Astrocyte of the cerebellum (primary cell): ENCODE results near the gene CEP131.

ENCODE experiments used
- DNase-seq: peaks from one replicate; pipeline ENCODE4 v3.0.0-alpha.2; 2011; ENCODE audit warnings: low read depth
- H3K4me3 ChIP-seq: 2 replicates; pipeline ENCODE4 v1.5.1; 2011; ENCODE audit warnings: mild to moderate bottlenecking, low read depth, low read length, moderate library complexity
- CTCF ChIP-seq: IDR thresholded peaks from 2 replicates; pipeline ENCODE4 v1.5.1; 2012; ENCODE audit warnings: low read length, low read depth, moderate library complexity, mild to moderate bottlenecking; ENCODE audit errors: missing control alignments
- in situ Hi-C: cut with HindIII; loops from 2 replicates; pipeline ENCODE4 v1.10.0; 2017; ENCODE audit warnings: low sequenced_read_pairs

CEP131 gene

GRCh38 chr17:81200695-81201580 lies 21.8 kb downstream of the CEP131 start:
- DNase-seq, result peak; percentile 41
- in situ Hi-C loops, result no loop called here
- H3K4me3 ChIP-seq, result no peak overlapping the region
- peak; percentile 69 for TF ChIP-seq CTCF

GRCh38 chr17:81200201-81200600 lies 22.6 kb downstream of the CEP131 start:
- in situ Hi-C loops, result no loop called here

GRCh38 chr17:81199482-81199830 lies 23.3 kb downstream of the CEP131 start:
- in situ Hi-C loops, result no loop called here
- DNase-seq, result no peak
- H3K4me3 ChIP-seq, result no peak overlapping the region
- no peak for TF ChIP-seq CTCF

More at GRCh38 chr17:81200201-81200600, 22.6 kb downstream of the CEP131 start:
- no peak overlapping the region for H3K4me3 ChIP-seq
- no peak for DNase-seq
- TF ChIP-seq CTCF, result no peak

- TF ChIP-seq CTCF, result no peak
- DNase-seq, result no peak
- in situ Hi-C loops, result no loop called here
- no peak overlapping the region for H3K4me3 ChIP-seq
These were observed 23.8 kb downstream of the CEP131 start for GRCh38 chr17:81198826-81199481.

- H3K4me3 ChIP-seq, result no peak overlapping the region
- no peak for TF ChIP-seq CTCF
- no peak for DNase-seq
- in situ Hi-C loops, result no loop called here
These were observed 24.8 kb downstream of the CEP131 start for GRCh38 chr17:81197831-81198490.

- in situ Hi-C loops, result no loop called here
- TF ChIP-seq CTCF, result no peak
- DNase-seq, result no peak
- H3K4me3 ChIP-seq, result no peak overlapping the region
These were observed 25.4 kb downstream of the CEP131 start for GRCh38 chr17:81197409-81197795.
